ENCODE results near the gene PPT2. TPM values are rescaled to one million over a fixed set of nuclear protein-coding genes. Genes with fewer than 3 reads are reported as not detected.
"Not testable (repeated sequence)": the region's sequence is repeated elsewhere in the genome, so short reads cannot be mapped to it uniquely, and the experiment has no call there.

Gene PPT2
- total and polyA plus RNA-seq, 2 donors (not counting 1 experiment from before 2014, with no cell fraction given) = 13.7 to 37.3 TPM

GRCh38 chr6:32183483-32184083, 29.6 kb downstream of the PPT2 start:
- no peaks in the 10 kb centered on the region for H4K20me1 ChIP-seq (ENCODE audit: control insufficient read depth, extremely low read depth, insufficient read depth, low read length)
- no peaks in the 10 kb centered on the region for H3K9me3 ChIP-seq (ENCODE audit: control insufficient read depth, insufficient read depth, low read depth, low read length)
- H2AFZ ChIP-seq (ENCODE audit: low read length) = no peak overlapping the region
- no peak overlapping the region for H3K4me3 ChIP-seq (replicated peaks in 1 of 4; ENCODE audit: control extremely low read depth in 1 of 4, insufficient read depth in 1 of 4, low read depth in 3 of 4, low read length in 4 of 4)
- no peak for DNase-seq (ENCODE audit: low read depth in 2 of 2)
- no peak overlapping the region for H3K4me2 ChIP-seq (ENCODE audit: extremely low read depth, insufficient read depth, low read length)
- peaks cover 18% of the 10 kb centered on the region for H3K79me2 ChIP-seq (ENCODE audit: control insufficient read depth, insufficient read depth, low read length)
- peaks cover 2% of the 10 kb centered on the region for H3K4me1 ChIP-seq (ENCODE audit: control insufficient read depth, extremely low read depth, insufficient read depth, low read length)
- peaks cover 15% of the 10 kb centered on the region for H3K36me3 ChIP-seq (ENCODE audit: control insufficient read depth, insufficient read depth, low read length)
- H3K9ac ChIP-seq (ENCODE audit: insufficient read depth, low read length) = no peak overlapping the region
- no peaks in the 10 kb centered on the region for H3K27me3 ChIP-seq (ENCODE audit: control insufficient read depth, insufficient read depth, low read length)
- TF ChIP-seq, protein P1, sequence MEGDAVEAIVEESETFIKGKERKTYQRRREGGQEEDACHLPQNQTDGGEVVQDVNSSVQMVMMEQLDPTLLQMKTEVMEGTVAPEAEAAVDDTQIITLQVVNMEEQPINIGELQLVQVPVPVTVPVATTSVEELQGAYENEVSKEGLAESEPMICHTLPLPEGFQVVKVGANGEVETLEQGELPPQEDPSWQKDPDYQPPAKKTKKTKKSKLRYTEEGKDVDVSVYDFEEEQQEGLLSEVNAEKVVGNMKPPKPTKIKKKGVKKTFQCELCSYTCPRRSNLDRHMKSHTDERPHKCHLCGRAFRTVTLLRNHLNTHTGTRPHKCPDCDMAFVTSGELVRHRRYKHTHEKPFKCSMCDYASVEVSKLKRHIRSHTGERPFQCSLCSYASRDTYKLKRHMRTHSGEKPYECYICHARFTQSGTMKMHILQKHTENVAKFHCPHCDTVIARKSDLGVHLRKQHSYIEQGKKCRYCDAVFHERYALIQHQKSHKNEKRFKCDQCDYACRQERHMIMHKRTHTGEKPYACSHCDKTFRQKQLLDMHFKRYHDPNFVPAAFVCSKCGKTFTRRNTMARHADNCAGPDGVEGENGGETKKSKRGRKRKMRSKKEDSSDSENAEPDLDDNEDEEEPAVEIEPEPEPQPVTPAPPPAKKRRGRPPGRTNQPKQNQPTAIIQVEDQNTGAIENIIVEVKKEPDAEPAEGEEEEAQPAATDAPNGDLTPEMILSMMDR (conservative IDR thresholded peaks at IDR 0.05 in 1 of 2, IDR thresholded peaks at IDR 0.05 in 1 of 2; ENCODE audit: low read depth in 1 of 2, low read length in 2 of 2) = no peak
- TF ChIP-seq EZH2 (IDR thresholded peaks at IDR 0.05; ENCODE audit: low read length, missing control alignments) = no peak
- H3K27ac ChIP-seq (ENCODE audit: insufficient read depth, low read length) = no peak overlapping the region

GRCh38 chr6:32184084-32184640, 30.2 kb downstream of the PPT2 start, which contains the start of gene AGER:
Gene AGER, minus strand, starts transcription at chr6:32184253. Its CDS starts 31 bp downstream, at chr6:32184222.
- no peaks in the 10 kb centered on the region for H3K9me3 ChIP-seq (ENCODE audit: control insufficient read depth, insufficient read depth, low read depth, low read length)
- H3K79me2 ChIP-seq (ENCODE audit: control insufficient read depth, insufficient read depth, low read length) = peaks cover 19% of the 10 kb centered on the region
- no peak within 1 kb of the TSS for H3K4me2 ChIP-seq (ENCODE audit: extremely low read depth, insufficient read depth, low read length)
- no peak within 1 kb of the TSS for H3K27ac ChIP-seq (ENCODE audit: insufficient read depth, low read length)
- no peak within 1 kb of the TSS for H2AFZ ChIP-seq (ENCODE audit: low read length)
- no peak for DNase-seq (ENCODE audit: low read depth in 2 of 2)
- H3K4me3 ChIP-seq (replicated peaks in 1 of 4; ENCODE audit: control extremely low read depth in 1 of 4, insufficient read depth in 1 of 4, low read depth in 3 of 4, low read length in 4 of 4) = no peak within 1 kb of the TSS
- H4K20me1 ChIP-seq (ENCODE audit: control insufficient read depth, extremely low read depth, insufficient read depth, low read length) = no peaks in the 10 kb centered on the region
- TF ChIP-seq, protein P1 (conservative IDR thresholded peaks at IDR 0.05 in 1 of 2, IDR thresholded peaks at IDR 0.05 in 1 of 2; ENCODE audit: low read depth in 1 of 2, low read length in 2 of 2) = no peak
- no peak for TF ChIP-seq EZH2 (IDR thresholded peaks at IDR 0.05; ENCODE audit: low read length, missing control alignments)
- H3K36me3 ChIP-seq (ENCODE audit: control insufficient read depth, insufficient read depth, low read length) = peaks cover 15% of the 10 kb centered on the region
- peaks cover 5% of the 10 kb centered on the region for H3K4me1 ChIP-seq (ENCODE audit: control insufficient read depth, extremely low read depth, insufficient read depth, low read length)
- no peak within 1 kb of the TSS for H3K9ac ChIP-seq (ENCODE audit: insufficient read depth, low read length)
- no peaks in the 10 kb centered on the region for H3K27me3 ChIP-seq (ENCODE audit: control insufficient read depth, insufficient read depth, low read length)

DNA sequence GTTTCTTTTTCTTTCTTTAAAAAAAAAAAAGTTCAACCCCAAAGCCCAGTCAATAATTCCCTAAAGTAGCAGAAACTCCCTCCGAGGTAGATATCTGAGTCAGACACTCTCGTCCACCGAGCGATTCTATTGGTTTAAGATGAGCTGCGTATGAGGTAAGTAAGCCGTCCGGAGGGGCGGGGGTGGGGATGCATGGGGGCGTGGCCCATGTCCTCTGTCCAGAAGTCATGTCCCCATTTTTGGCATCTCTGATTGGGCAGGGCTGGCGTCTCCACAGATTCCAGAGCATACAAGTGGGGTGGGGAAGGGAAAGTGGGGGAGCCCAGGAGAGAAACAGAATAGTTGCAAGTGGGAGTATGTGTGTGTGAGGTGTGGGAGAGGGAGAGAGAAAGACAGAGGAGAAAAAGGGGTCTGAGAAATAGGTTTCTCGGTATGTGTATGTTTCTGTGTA, 31.8 kb downstream of the PPT2 start:
- not testable (repeated sequence) for H3K4me2 ChIP-seq (ENCODE audit: extremely low read depth, insufficient read depth, low read length)
- H3K27ac ChIP-seq (ENCODE audit: insufficient read depth, low read length) = peak overlapping the region; percentile 57

DNA sequence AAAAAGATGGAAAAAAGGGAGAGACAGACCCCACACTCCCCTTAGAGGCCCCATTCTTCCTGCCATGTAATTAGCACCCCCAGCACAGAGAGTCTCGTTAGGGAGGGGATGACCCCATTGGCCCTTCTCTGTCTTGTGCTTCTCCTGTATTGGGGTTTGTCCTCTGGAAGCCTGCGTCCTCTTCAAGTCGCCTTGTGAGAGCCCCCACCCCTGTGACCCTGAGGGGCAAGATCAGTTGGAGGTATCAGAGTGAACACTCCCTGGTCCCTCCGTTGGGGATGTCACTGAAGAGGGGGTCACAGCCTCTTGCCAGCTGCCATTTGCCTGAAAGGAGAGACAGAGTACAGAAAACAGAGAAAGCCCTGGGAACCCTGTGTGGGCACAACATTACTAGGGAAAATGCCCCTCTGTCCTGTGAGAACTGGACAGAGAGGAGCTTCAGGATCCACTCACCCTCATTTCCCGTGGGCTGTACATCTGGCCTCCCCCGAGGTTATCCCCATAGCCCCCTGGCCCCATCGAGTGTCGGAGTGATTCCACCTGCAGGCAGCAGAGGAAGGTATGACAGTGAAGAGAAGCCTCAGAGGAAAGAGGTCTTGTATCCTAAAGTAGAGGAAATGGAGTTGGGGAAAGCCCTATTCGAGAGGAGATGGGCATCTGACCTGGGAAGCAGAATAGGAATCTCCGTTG, 32.4 kb downstream of the PPT2 start:
- H3K27ac ChIP-seq (ENCODE audit: insufficient read depth, low read length) = peak overlapping the region; percentile 57
- not testable (repeated sequence) for H3K27me3 ChIP-seq (ENCODE audit: control insufficient read depth, insufficient read depth, low read length); H3K9ac ChIP-seq (ENCODE audit: insufficient read depth, low read length); H3K4me3 ChIP-seq (replicated peaks in 1 of 4; ENCODE audit: control extremely low read depth in 1 of 4, insufficient read depth in 1 of 4, low read depth in 3 of 4, low read length in 4 of 4); H4K20me1 ChIP-seq (ENCODE audit: control insufficient read depth, extremely low read depth, insufficient read depth, low read length); H3K9me3 ChIP-seq (ENCODE audit: control insufficient read depth, insufficient read depth, low read depth, low read length); H3K4me2 ChIP-seq (ENCODE audit: extremely low read depth, insufficient read depth, low read length); DNase-seq (ENCODE audit: low read depth in 2 of 2); H3K4me1 ChIP-seq (ENCODE audit: control insufficient read depth, extremely low read depth, insufficient read depth, low read length); H2AFZ ChIP-seq (ENCODE audit: low read length)
- H3K79me2 ChIP-seq (ENCODE audit: control insufficient read depth, insufficient read depth, low read length) = peaks cover 20% of the 10 kb centered on the region
- H3K36me3 ChIP-seq (ENCODE audit: control insufficient read depth, insufficient read depth, low read length) = peaks cover 12% of the 10 kb centered on the region

More for the DNA sequence above, 31.8 kb downstream of the PPT2 start:
- Histone ChIP-seq H3K36me3 (ENCODE audit: control insufficient read depth, insufficient read depth, low read length) (peaks cover 15% of the 10 kb centered on the region), H3K79me2 (ENCODE audit: control insufficient read depth, insufficient read depth, low read length) (peaks cover 20% of the 10 kb centered on the region)
- not testable (repeated sequence) for H3K4me1 ChIP-seq (ENCODE audit: control insufficient read depth, extremely low read depth, insufficient read depth, low read length); H3K27me3 ChIP-seq (ENCODE audit: control insufficient read depth, insufficient read depth, low read length); H3K9me3 ChIP-seq (ENCODE audit: control insufficient read depth, insufficient read depth, low read depth, low read length); H4K20me1 ChIP-seq (ENCODE audit: control insufficient read depth, extremely low read depth, insufficient read depth, low read length); H3K9ac ChIP-seq (ENCODE audit: insufficient read depth, low read length); H2AFZ ChIP-seq (ENCODE audit: low read length); H3K4me3 ChIP-seq (replicated peaks in 1 of 4; ENCODE audit: control extremely low read depth in 1 of 4, insufficient read depth in 1 of 4, low read depth in 3 of 4, low read length in 4 of 4)
- peak; percentile 88 to 90 for DNase-seq (ENCODE audit: low read depth in 2 of 2)

Data from fibroblast of lung (primary cell).